GM20000 (cell line): ENCODE measurements around the gene ADRA2A.

Source experiments
- DNase-seq: peaks from one replicate; pipeline ENCODE4 v3.0.0; 2012; ENCODE audit warnings: low spot score
- CTCF ChIP-seq: IDR thresholded peaks from 2 replicates; pipeline ENCODE4 v1.5.1; 2012; ENCODE audit warnings: mild to moderate bottlenecking, control low read depth; ENCODE audit errors: extremely low read depth, missing control alignments

ADRA2A gene

GRCh38 chr10:111118758-111119157 lies 41.9 kb downstream of the ADRA2A start:
- TF ChIP-seq CTCF = no peak
- no peak for DNase-seq

GRCh38 chr10:111119637-111120036 lies 42.8 kb downstream of the ADRA2A start:
- no peak for TF ChIP-seq CTCF

GRCh38 chr10:111122127-111122526 lies 45.3 kb downstream of the ADRA2A start:
- no peak for TF ChIP-seq CTCF
- DNase-seq = no peak

More at GRCh38 chr10:111119637-111120036, 42.8 kb downstream of the ADRA2A start:
- DNase-seq = no peak

GRCh38 chr10:111123883-111124282 lies 47.1 kb downstream of the ADRA2A start:
- no peak for TF ChIP-seq CTCF
- DNase-seq = no peak

GRCh38 chr10:111125102-111125501 lies 48.3 kb downstream of the ADRA2A start:
- no peak for DNase-seq
- no peak for TF ChIP-seq CTCF

GRCh38 chr10:111126077-111126476 lies 49.2 kb downstream of the ADRA2A start:
- no peak for TF ChIP-seq CTCF

GRCh38 chr10:111127081-111127848 lies 50.4 kb downstream of the ADRA2A start:
- no peak for TF ChIP-seq CTCF

More at GRCh38 chr10:111126077-111126476, 49.2 kb downstream of the ADRA2A start:
- no peak for DNase-seq

More at GRCh38 chr10:111127081-111127848, 50.4 kb downstream of the ADRA2A start:
- DNase-seq = no peak
